Fibroblast of the conjunctiva (primary cell): Measurements from ENCODE around the gene KAT14.
"Not testable (repeated sequence)": the region's sequence is repeated elsewhere in the genome, so short reads cannot be mapped to it uniquely, and the experiment has no call there.

Source experiments
- DNase-seq: peaks from one replicate; pipeline ENCODE4 v3.0.0-alpha.2; 2010; ENCODE audit warnings: low read depth

The KAT14 gene

GRCh38 chr20:18137412-18138265 lies at the start of gene KAT14, which contains the start of gene PET117:
Gene KAT14, plus strand, starts transcription at chr20:18137863. Its CDS starts 4,798 bp downstream, at chr20:18142661.
Gene PET117, plus strand, starts transcription at chr20:18137863. Its CDS starts 93 bp downstream, at chr20:18137956.
- peak; percentile 69 for DNase-seq

- not testable (repeated sequence) for DNase-seq
These were observed 49.4 kb upstream of the KAT14 start for GRCh38 chr20:18088298-18088697.

GRCh38 chr20:18088841-18089240 lies 48.8 kb upstream of the KAT14 start:
- not testable (repeated sequence) for DNase-seq

- no peak for DNase-seq
These were observed 47.6 kb upstream of the KAT14 start for GRCh38 chr20:18090044-18090443.

GRCh38 chr20:18090477-18090876 lies 47.2 kb upstream of the KAT14 start:
- no peak for DNase-seq

GRCh38 chr20:18091623-18092022 lies 46.0 kb upstream of the KAT14 start:
- no peak for DNase-seq

- no peak for DNase-seq
These were observed 44.8 kb upstream of the KAT14 start for GRCh38 chr20:18092890-18093289.

GRCh38 chr20:18093388-18093787 lies 44.3 kb upstream of the KAT14 start:
- no peak for DNase-seq

- no peak for DNase-seq
These were observed 43.5 kb upstream of the KAT14 start for GRCh38 chr20:18094191-18094590.

- DNase-seq, result not testable (repeated sequence)
These were observed 37.1 kb upstream of the KAT14 start for GRCh38 chr20:18100569-18100968.

GRCh38 chr20:18101125-18101810 lies 36.4 kb upstream of the KAT14 start:
- DNase-seq, result no peak

- DNase-seq, result no peak
These were observed 34.2 kb upstream of the KAT14 start for GRCh38 chr20:18103497-18103896.

GRCh38 chr20:18108326-18108725 lies 29.3 kb upstream of the KAT14 start:
- DNase-seq, result no peak

- DNase-seq, result not testable (repeated sequence)
These were observed 9.1 kb upstream of the KAT14 start for GRCh38 chr20:18128574-18128973.

GRCh38 chr20:18132663-18133062 lies 5.0 kb upstream of the KAT14 start:
- DNase-seq, result no peak

GRCh38 chr20:18133962-18134361 lies 3.7 kb upstream of the KAT14 start:
- DNase-seq, result no peak

GRCh38 chr20:18138266-18138582 lies 561 bp downstream of the KAT14 start:
- no peak for DNase-seq

GRCh38 chr20:18138639-18139583 lies 1.2 kb downstream of the KAT14 start:
- DNase-seq, result no peak

GRCh38 chr20:18139832-18140231 lies 2.2 kb downstream of the KAT14 start:
- DNase-seq, result no peak

- no peak for DNase-seq
These were observed 7.0 kb downstream of the KAT14 start for GRCh38 chr20:18144541-18145099.

- DNase-seq, result no peak
These were observed 16.7 kb downstream of the KAT14 start for GRCh38 chr20:18154342-18154741.

GRCh38 chr20:18156045-18156444 lies 18.4 kb downstream of the KAT14 start:
- no peak for DNase-seq
